Measurements from ENCODE around the gene CACNA2D1.

DNA sequence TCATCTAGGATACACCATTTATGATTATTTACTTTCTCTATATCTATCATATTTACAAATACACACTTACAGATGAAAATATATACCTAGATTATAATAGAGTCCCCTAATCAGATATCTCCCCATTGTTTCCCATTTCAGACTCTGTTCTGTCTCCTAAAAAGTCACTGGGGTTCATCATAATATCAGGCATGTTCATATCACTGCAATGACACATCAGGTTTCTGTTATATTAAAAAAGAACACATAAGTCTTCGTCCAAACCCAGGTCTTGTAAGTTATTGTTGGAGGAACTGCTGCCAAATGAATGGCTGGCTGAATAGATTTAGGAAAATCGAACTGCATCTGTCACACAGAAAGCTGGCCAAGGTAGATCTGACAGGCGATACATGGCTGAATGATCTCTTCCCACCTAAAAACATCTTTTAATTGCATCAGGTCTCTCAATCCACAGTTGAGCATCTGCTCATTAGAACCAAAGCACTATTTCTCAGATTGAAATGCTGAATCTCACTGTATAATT is 178.7 kb downstream of the CACNA2D1 start:
- TF ChIP-seq TCF7L2 (IDR thresholded peaks at IDR 0.05; ENCODE audit: borderline replicate concordance, extremely low read depth, insufficient read depth, insufficient read length): no peak
- TF ChIP-seq CTCF (IDR thresholded peaks at IDR 0.05 in 2 of 3, conservative IDR thresholded peaks at IDR 0.05 in 1 of 3; ENCODE audit: borderline replicate concordance in 1 of 3, insufficient read depth in 1 of 3, low read depth in 2 of 3, low read length in 2 of 3): no peak
- TF ChIP-seq JUND (IDR thresholded peaks at IDR 0.05): no peak
- TF ChIP-seq EZH2 (IDR thresholded peaks at IDR 0.05): no peak
- no peak for TF ChIP-seq RAD21 (IDR thresholded peaks at IDR 0.05; ENCODE audit: low read depth)
- TF ChIP-seq, protein P1, sequence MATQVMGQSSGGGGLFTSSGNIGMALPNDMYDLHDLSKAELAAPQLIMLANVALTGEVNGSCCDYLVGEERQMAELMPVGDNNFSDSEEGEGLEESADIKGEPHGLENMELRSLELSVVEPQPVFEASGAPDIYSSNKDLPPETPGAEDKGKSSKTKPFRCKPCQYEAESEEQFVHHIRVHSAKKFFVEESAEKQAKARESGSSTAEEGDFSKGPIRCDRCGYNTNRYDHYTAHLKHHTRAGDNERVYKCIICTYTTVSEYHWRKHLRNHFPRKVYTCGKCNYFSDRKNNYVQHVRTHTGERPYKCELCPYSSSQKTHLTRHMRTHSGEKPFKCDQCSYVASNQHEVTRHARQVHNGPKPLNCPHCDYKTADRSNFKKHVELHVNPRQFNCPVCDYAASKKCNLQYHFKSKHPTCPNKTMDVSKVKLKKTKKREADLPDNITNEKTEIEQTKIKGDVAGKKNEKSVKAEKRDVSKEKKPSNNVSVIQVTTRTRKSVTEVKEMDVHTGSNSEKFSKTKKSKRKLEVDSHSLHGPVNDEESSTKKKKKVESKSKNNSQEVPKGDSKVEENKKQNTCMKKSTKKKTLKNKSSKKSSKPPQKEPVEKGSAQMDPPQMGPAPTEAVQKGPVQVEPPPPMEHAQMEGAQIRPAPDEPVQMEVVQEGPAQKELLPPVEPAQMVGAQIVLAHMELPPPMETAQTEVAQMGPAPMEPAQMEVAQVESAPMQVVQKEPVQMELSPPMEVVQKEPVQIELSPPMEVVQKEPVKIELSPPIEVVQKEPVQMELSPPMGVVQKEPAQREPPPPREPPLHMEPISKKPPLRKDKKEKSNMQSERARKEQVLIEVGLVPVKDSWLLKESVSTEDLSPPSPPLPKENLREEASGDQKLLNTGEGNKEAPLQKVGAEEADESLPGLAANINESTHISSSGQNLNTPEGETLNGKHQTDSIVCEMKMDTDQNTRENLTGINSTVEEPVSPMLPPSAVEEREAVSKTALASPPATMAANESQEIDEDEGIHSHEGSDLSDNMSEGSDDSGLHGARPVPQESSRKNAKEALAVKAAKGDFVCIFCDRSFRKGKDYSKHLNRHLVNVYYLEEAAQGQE (IDR thresholded peaks at IDR 0.05; ENCODE audit: low read depth): no peak

All from HCT116 (cell line).